GM18861 (cell line): ENCODE results near the gene CHST12.
A peak's percentile ranks its signal among the peaks of the same experiment; 100 is the strongest.

Experiments used
- ATAC-seq: cut with Tn5 transposase; IDR thresholded peaks from one replicate; pipeline ENCODE4 v1.9.1; 2021; ENCODE audit not compliant: unreplicated experiment

The CHST12 gene

GRCh38 chr7:2433713-2434550 lies 30.5 kb downstream of the CHST12 start:
- no peak for ATAC-seq

- no peak for ATAC-seq
These were observed 31.7 kb downstream of the CHST12 start for GRCh38 chr7:2435146-2435545.

- no peak for ATAC-seq
These were observed 33.1 kb downstream of the CHST12 start for GRCh38 chr7:2436341-2437104.

GRCh38 chr7:2437136-2437535 lies 33.7 kb downstream of the CHST12 start:
- no peak for ATAC-seq

DNA sequence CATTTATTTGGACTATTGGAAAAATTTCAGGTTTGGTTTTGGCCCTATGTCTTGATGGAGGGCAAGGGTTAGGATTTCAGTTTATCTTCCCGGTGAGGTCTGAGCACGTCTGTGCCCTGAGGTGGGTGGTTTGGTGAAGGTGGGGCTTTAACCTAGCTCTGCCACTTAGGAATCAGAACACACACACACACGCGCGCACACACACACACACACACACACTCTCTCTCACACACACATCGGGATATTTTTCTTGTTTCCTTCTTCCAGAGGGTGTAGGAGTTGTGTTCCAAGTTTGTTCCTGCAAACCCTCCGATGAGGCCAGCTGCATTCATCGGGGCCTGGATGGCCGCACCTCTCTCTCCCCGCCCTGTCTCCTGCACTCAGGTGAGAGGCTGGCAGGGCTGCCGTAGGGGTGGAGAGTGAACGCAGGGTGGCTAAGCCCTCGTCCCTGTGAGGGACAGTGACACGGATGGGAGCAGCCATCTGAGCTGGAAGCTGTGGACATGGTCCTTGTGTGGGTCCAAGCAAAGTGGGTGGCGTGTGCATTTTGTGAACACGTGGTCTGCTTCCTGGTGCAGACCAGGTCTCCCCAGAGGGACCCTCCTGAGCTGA lies 34.2 kb downstream of the CHST12 start:
- no peak for ATAC-seq

DNA sequence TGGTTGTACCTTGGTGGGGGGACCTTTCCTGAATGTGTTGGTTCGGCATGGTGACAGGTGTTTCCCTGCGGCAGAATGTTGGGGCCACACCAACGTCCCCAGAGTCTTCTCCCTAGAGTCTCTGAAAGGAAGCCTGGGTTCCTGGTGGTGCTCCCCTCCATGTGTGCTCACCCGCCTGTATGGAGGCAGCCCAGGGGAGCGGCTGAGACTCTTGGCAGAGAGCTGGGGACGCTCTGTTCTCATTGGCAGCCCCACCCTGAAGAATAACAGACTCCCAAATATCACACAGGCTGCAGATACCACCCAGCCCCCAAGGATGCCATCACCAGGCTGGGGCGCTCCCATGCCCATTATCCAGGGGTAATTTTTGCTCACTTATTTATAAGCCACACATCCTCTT lies 34.8 kb downstream of the CHST12 start:
- ATAC-seq = no peak

- ATAC-seq = no peak
These were observed 35.4 kb downstream of the CHST12 start for GRCh38 chr7:2438775-2439174.

- no peak for ATAC-seq
These were observed 37.3 kb downstream of the CHST12 start for GRCh38 chr7:2440608-2441245.

DNA sequence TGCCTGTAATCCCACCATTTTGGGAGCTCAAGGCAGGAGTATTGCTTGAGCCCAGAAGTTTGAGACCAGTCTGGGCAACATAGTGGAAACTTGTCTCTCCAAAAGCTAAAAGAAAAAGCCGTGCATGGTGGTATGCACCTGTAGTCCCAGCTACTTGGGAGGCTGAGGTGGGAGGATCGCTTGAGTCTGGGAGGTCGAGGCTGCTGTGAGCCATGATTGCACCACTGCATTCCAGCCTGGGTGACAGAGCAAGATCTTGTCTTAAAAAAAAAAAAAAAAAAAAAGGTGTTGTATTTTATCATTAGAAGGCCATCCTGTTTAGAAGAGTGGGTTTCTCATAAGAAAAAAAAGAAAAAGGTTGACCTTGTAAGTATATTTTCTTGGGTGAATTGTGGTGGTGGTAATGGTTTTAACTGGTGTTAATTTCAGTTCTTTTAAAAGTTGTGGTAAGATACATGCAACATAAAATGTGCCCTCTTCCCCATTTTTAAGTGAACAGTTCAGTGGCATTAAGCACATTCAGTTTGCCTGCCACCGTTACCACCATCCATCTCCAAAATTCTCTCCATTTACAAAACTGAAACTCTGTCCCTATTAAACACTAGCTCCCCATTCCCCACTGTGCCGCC lies 38.1 kb downstream of the CHST12 start:
- ATAC-seq = no peak

- no peak for ATAC-seq
These were observed 40.1 kb downstream of the CHST12 start for GRCh38 chr7:2443491-2443890.

- ATAC-seq = no peak
These were observed 41.1 kb downstream of the CHST12 start for GRCh38 chr7:2444476-2444875.

DNA sequence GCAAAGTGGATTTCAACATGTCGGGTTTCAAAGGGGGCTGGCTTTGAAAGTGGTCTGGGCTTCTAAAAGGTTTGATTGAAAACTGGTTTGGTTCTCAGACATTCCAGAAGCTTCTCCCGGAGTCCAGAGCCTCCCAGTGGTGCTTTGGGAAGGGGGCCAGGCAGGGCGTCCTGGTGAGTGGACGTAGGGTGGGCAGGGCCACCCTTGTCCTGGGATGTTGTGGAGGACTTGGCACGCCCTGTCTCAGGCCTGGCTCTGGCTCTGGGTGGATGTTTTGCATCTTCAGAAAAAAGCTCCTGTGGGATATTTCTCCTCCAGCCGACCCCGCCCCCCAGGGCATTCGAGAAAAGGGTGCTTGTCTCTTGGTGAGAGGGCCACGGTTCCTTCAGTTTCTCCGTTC lies 41.6 kb downstream of the CHST12 start:
- ATAC-seq = no peak

DNA sequence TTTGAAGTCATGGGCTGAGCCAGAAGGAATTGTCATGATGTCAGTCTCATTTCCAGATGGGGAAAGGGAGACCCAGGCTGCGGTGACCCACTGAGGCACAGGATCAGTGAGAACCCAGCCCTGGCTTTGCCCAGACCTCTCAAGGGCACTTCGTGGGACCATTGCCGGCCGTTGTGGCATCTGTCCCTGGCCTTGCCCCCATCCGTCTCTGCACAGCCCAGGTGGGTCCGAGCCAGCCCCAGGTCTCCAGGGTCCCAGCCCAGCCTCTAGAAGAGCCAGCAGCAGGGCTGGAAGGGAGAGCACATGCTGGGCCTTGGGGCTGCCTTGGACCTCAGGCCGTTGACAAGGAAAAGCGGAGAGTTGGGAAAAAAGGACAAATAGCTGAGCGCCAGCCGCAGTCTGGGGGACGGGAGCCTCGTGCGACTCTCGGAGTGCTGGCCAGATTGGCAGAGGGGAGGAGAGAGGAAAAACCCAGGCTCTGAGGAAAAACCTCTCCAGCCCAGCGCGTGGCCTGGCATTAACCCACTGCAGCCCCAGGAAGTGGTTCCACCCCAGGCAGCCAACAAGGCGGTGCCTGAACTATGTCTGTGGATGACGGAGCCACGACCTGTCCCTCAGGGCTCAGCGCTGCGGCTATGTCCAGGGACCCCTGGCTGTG lies 42.6 kb downstream of the CHST12 start:
- no peak for ATAC-seq

GRCh38 chr7:2446676-2447075 lies 43.3 kb downstream of the CHST12 start:
- no peak for ATAC-seq

DNA sequence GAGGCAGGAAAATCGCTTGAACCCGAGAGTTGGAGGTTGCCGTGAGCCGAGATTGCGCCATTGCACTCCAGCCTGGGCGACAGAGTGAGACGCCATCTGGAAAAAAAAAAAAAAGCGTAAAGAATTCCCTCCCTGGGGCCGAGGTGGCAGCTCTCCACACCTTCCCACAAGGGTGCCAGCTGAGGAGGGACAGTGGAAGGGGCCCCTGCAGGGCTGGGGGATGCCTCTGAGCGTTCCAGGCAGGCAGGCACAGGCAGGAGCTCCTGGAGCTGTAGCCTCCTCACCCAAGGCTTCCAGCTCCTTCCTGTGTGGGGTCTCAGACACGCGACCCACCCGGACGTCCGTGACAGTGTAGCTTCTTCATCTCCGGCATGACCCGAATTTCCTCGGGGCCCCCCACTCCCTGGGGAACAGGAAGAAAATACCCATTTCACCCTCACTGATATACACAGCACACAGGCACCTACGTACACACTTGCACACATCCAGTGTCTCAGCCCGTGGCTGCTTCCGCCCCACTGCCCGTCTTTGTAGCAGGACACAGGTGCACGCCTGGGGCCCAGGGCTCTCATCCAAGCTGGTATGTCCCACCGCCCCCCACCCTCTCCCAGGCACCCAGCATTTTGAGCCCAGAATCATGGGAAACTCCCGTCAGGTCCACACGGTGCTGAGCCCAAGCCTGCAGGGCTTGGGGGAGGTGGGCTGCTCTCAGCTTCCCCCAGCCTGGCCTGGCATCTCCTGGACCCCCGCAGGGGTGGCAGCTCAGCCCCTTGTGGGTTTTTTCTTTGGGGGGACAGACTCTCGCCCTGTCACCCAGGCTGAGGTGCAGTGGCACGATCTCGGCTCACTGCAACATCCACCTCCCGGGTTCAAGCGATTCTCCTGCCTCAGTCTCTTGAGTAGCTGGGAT lies 47.0 kb downstream of the CHST12 start:
- ATAC-seq = no peak

GRCh38 chr7:2451171-2452073 lies 48.0 kb downstream of the CHST12 start:
- ATAC-seq = peak; percentile 76

DNA sequence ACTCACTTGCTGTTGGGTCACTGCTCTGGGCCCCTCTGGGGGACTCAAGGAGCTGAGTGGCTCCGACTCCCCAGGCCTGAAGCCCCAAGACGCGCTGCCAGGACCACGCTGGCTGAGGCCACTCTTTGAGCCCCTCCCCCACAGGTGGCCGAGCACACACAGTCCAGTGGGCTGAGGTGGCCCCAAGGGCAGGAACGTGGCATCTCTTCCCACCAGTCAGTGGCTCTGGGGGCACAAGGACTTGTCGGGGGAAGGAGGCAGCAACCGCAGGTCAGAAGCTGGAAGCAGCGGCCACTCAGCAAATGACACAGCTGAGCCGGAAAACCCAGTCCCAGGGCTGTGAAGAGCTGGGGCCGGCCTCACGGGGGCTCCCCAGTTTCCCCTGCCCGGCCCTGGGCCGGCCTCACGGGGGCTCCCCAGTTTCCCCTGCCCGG lies 48.7 kb downstream of the CHST12 start:
- no peak for ATAC-seq

GRCh38 chr7:2452643-2453270 lies 49.3 kb downstream of the CHST12 start:
- no peak for ATAC-seq
